HG03064 (cell line): Measurements from ENCODE around the gene PARVG.

Experiments used
- ATAC-seq: cut with Tn5 transposase; IDR thresholded peaks from one replicate; pipeline ENCODE4 v1.9.1; 2021; ENCODE audit warnings: low read depth; ENCODE audit not compliant: unreplicated experiment

PARVG gene

DNA sequence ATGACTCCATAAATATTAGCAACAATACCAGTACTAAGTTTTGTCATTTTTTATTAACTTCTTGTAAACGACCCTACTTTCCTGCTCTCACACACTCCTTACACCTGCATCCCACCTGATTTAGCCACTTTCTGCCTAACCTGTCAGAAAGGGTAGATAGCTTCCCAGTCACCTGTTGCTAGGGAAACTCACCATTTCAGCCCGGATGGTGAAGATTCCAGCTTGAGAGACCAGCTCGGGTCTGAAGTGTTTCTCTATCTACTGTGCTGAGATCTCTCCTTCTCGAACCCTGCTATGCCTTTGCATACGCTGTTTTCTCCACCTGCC, at the start of gene PARVG:
PARVG (plus strand) TSS at position 220 of the 327 bp plus-strand sequence. CDS start 2,405 bp downstream, outside the sequence.
- ATAC-seq, result no peak

- no peak for ATAC-seq
These were observed 49.3 kb upstream of the PARVG start for GRCh38 chr22:44131412-44131811.

- ATAC-seq, result no peak
These were observed 48.6 kb upstream of the PARVG start for GRCh38 chr22:44131989-44132685.

- ATAC-seq, result no peak
These were observed 48.0 kb upstream of the PARVG start for GRCh38 chr22:44132724-44133123.

- no peak for ATAC-seq
These were observed 47.6 kb upstream of the PARVG start for GRCh38 chr22:44133161-44133560.

- no peak for ATAC-seq
These were observed 46.7 kb upstream of the PARVG start for GRCh38 chr22:44133901-44134571.

DNA sequence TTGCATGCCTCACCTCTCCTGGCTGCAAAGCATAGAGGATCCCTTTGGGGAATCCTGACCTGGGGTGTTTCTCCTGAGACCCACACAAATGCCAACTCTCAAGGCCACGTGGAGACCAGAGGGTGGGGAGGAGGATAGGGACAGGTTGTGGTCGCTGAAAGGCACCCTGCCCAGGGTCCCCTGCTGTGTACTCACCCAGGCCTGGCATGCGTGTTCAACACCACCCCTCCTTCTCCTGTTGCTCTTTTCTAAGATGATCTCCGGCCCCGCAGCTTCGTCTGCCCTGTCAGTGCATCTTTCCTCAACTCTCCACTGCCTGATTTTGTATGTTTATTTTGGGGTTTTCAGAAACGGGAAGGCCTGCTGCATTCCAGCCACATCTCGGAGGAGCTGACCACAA, 44.6 kb upstream of the PARVG start:
- no peak for ATAC-seq

- ATAC-seq, result no peak
These were observed 43.9 kb upstream of the PARVG start for GRCh38 chr22:44136786-44137185.

- ATAC-seq, result no peak
These were observed 43.3 kb upstream of the PARVG start for GRCh38 chr22:44137415-44137814.

GRCh38 chr22:44139773-44140172, 41.0 kb upstream of the PARVG start:
- no peak for ATAC-seq

DNA sequence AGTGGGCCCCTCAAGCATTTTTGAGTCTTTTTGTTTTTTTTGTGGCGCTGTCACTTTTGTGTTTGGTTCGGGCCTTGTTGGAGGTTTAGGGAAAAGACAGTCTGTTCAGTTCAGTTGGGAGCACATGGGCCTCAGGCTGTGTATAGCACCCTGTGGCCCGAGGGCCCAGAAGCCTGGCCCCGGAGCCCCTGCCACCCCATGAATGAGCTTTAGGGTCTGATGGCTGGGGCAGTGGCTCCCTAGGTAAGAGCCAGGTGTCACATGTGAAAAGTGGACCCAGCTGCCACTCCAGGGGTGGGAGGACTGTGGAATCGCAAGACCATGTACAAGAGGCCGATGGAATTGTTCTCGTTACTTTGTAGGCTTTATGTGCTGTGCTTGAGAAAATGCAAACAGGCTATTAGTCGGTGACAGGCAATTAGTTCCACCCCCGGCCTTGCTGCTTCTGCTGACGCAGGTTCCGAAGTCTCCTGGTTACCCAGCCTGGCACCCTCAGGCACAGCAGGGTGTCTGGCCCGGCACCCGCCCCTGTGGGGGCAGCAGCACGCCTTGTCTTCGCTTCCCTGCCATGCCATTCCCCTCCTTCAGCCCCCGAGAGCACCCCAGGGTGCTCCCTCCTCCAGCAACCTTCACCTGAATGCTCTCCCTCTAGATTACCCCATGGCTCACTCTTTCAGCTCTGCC, 38.2 kb upstream of the PARVG start:
- ATAC-seq, result no peak

DNA sequence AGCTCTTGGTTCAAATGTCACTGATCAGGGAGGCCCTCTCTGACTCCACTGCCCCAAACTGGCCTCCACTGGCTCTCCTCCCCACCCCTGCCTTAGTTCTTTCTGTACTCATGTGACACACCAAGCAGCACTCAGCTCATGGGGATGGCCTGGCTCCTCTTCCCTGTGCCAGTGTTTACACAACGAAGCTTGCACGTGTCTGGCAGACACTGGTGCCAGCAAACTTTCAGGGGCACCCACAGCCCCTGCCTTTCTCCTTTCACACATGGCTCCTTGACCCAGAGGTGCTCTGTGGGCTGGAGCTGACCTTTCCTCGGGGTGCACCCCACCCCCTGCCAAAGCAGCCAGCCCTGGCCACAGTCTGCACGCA, 37.6 kb upstream of the PARVG start:
- no peak for ATAC-seq

- ATAC-seq, result no peak
These were observed 37.1 kb upstream of the PARVG start for GRCh38 chr22:44143579-44143978.

- no peak for ATAC-seq
These were observed 36.6 kb upstream of the PARVG start for GRCh38 chr22:44144046-44144569.

DNA sequence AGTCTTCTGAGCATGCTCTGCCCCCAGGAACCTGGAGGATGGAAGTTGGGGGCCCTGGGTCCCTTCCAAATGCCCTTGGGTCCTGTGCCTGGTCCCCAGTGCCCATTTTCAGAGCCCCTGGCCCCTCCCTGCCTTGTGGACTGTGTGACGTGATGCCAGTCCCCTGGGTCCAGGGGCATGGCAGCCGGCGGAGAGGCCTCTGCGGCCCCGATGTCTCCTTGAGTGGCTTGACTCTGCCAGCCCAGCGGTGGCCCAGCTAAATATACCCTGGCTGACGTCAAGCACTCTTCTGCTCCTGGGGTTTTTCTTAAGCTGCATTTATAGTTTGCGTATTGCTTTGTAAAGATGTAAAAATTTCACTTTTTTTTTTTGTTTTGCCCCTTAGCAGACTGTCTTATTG, 35.2 kb upstream of the PARVG start:
- ATAC-seq, result no peak

- ATAC-seq, result no peak
These were observed 34.5 kb upstream of the PARVG start for GRCh38 chr22:44146088-44146861.

DNA sequence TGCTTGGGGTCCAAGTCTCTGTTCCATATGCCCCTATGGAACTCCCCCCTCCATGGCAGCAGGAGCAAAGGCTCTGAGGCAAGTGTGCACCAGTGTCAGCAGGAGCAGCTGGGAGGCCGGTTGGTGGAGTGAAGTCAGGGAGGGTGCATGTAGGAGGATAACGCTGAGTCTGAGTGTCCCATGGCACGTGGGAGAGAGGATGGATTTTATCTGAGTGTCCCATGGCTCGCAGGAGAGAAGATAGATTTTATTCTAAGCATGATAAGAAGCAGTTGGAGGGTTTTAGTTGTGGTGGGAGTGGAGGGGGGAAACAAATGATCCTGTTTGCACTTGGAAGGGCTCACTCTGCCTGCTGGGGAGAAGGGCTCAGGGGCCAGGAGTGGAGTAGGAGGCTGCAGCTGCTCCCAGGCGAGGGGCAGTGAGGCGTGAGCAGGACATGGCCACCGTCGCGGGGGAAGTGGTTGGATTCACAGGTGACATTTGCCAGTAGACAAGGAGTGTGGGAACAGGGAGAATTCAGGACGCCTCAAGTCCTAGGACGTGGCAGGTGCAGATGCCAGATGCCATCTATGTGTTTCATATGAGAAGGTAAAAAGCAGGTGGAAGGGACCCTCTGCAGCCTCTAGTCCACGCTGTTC, 33.6 kb upstream of the PARVG start:
- ATAC-seq, result no peak

- no peak for ATAC-seq
These were observed 32.7 kb upstream of the PARVG start for GRCh38 chr22:44147821-44148574.

DNA sequence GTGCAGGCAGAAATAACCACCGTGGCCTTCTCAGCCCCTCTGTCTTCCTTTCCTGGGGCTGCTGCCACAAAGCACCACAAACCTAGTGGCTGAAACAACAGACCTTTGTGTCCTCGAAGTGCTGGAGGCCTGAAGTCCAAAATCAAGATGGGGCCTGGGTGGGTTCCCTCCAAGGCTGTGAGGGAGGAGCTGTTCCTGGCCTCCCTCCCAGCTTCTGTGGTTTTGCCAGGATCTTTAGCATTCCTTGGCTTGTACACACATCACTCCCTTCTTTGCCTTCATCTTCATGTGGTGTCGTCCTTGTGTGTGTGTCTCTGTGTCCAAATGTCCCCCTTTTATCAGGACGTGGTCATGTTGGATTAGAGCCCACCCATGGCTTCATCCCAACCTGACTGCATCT, 29.0 kb upstream of the PARVG start:
- no peak for ATAC-seq

DNA sequence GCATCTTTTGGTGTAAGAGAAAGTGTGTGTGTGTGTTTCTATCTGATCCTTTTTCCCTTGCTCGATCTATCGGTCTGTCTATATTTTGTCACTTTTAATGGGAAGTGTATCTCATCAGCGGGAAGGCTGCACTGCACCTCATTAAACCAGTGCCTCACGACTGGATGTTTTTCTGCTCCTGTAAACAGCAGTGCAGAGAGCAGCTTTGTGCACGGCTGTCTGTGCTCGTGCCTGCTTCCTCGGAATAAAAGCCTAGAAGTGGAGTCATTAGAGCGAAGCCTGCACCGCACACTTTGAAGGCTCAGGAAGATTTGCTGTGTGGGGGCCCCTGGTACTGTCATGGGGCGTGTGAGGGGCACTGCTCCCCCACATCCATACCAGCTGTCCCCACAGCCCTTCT, 27.0 kb upstream of the PARVG start:
- no peak for ATAC-seq
